ENCODE results near the gene UTF1. TPM values are rescaled to one million over a fixed set of nuclear protein-coding genes. Genes with fewer than 3 reads are reported as not detected.

UTF1 gene
- total and polyA plus RNA-seq, 5 donors: not detected

GRCh38 chr10:133202778-133203651 lies 27.0 kb upstream of the UTF1 start:
- Histone ChIP-seq H3K4me3 (ENCODE audit: low read length) (no peak overlapping the region), H3K27me3 (ENCODE audit: control insufficient read depth, insufficient read depth) (no peaks in the 10 kb centered on the region), H3K4me1 (ENCODE audit: control insufficient read depth, insufficient read depth, low read length) (no peaks in the 10 kb centered on the region), H3K9me3 (ENCODE audit: control insufficient read depth, low read length) (no peaks in the 10 kb centered on the region), H3K27ac (ENCODE audit: low read length) (no peak overlapping the region)
- DNase-seq: peak in 2 of 3 donors; percentile 18 to 29
- whole genome bisulfite sequencing: 88% methylated on average over 60 of the region's 62 CpGs
- ATAC-seq: no peak
- intact Hi-C loops (cut with DNase I): no loop called here

DNA sequence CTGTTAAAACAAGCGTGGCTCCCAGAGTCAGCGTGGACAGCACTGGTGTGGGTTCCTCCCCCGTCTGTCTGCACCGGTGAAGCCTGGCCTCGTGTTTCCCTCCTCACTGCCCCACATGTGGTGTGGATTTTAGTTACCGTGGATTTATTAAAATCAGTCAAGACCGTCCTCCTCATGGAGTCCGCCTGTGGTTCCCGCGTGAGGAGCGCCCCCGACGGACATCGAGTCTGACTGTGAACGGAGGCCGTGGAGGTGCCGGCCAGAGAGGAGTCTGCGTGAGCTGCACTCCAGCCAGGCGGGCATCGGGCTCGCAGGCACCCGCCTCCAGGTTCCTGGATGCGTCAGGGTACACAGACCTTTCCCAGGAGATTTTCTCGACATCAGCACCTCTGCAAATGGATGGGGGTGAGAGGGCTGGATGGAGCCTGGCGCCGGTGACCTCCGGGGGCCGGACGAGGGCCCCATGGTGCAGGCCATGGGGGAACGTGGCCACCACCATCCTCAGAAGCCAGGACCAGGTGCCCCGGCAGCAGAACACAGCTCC lies 26.3 kb upstream of the UTF1 start:
- no peaks in the 10 kb centered on the region for H3K27me3 ChIP-seq (ENCODE audit: control insufficient read depth, insufficient read depth)
- H3K4me3 ChIP-seq (ENCODE audit: low read length): no peak overlapping the region
- H3K9me3 ChIP-seq (ENCODE audit: control insufficient read depth, low read length): no peaks in the 10 kb centered on the region

DNA sequence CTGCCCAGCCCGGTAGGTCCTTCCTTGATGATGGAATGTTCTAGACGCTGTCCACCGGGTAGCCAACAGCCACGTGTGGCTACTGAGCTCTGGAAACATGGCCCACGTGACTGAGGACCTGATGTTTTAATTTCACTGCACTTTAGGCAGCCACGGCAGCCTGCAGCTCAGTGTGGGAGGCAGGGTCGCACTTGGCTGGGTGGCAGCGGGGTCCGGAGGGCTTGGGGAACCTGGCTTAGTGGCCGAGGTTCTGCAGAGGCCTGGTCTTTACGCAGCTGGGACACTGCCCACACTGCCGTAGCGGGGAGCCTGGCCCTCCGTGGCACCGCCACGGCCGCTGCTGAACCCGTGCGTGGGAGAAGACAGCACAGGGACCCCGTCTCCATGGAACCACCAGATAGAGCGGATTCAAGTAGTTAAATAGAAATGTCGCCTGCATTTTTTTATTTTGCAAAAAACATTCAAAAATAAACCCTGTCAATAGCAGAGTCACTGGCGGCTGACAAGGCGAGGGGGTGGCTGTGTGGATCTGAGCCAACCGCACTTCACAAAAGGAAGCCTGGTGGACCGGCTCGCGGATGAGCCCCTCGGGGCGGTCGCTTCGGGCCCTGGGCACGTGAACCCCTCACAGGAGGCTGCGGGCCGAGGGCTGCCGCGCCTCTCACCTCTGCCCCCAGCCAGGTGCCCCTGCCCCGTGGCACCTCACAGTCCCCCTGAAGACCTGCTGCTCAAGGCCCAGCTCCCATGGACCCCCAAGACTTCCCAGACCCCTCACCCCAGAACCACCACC lies 25.6 kb upstream of the UTF1 start:
- ATAC-seq: peak in 1 of 2 donors; percentile 8
- Histone ChIP-seq H3K4me3 (ENCODE audit: low read length) (no peak overlapping the region), H3K27me3 (ENCODE audit: control insufficient read depth, insufficient read depth) (no peaks in the 10 kb centered on the region), H3K4me1 (ENCODE audit: control insufficient read depth, insufficient read depth, low read length) (no peaks in the 10 kb centered on the region), H3K9me3 (ENCODE audit: control insufficient read depth, low read length) (no peaks in the 10 kb centered on the region), H3K27ac (ENCODE audit: low read length) (no peak overlapping the region)
- 90% methylated on average over 38 of the region's 38 CpGs for WGBS
- intact Hi-C loops (cut with DNase I): no loop called here
- DNase-seq: peak in 2 of 3 donors; percentile 22 to 52

More for the DNA sequence above, 26.3 kb upstream of the UTF1 start:
- no peak overlapping the region for H3K27ac ChIP-seq (ENCODE audit: low read length)
- H3K4me1 ChIP-seq (ENCODE audit: control insufficient read depth, insufficient read depth, low read length): no peaks in the 10 kb centered on the region
- intact Hi-C loops (cut with DNase I): no loop called here
- DNase-seq (peak in 2 of 3 donors; percentile 21 to 34), ATAC-seq (no peak)
- 88% methylated on average over 31 of the region's 31 CpGs for WGBS

DNA sequence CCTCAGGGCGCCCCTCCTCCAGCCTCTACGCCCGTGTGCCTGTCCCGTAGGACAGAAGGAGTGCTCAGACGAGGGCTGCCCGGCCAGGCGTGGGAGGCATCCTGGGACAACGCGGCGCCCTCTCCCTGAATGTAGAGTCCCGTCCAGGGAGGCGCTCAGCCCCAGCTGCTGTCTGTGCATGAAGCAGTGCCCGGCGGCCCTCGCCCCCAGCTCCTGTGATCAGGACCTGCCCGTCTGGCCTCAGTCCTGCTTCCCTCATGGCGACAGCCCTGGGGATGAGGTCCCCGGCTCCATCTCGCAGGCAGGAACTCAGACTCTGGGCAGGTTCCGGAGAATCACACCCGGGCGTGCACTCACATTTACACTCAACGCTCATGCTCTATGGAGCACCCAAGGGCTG lies 24.9 kb upstream of the UTF1 start:
- ATAC-seq (no peak), DNase-seq (peak in 2 of 3 donors; percentile 33 to 45)
- intact Hi-C loops (cut with DNase I): no loop called here
- WGBS: 84% methylated on average over 23 of the region's 23 CpGs
- Histone ChIP-seq H3K27me3 (ENCODE audit: control insufficient read depth, insufficient read depth) (no peaks in the 10 kb centered on the region), H3K4me3 (ENCODE audit: low read length) (no peak overlapping the region), H3K9me3 (ENCODE audit: control insufficient read depth, low read length) (no peaks in the 10 kb centered on the region), H3K4me1 (ENCODE audit: control insufficient read depth, insufficient read depth, low read length) (no peaks in the 10 kb centered on the region), H3K27ac (ENCODE audit: low read length) (no peak overlapping the region)

- H3K27me3 ChIP-seq (ENCODE audit: control insufficient read depth, insufficient read depth): no peaks in the 10 kb centered on the region
- no peaks in the 10 kb centered on the region for H3K9me3 ChIP-seq (ENCODE audit: control insufficient read depth, low read length)
- WGBS: 84% methylated on average over 17 of the region's 17 CpGs
- H3K4me1 ChIP-seq (ENCODE audit: control insufficient read depth, insufficient read depth, low read length): no peaks in the 10 kb centered on the region
- ATAC-seq (peak in 1 of 2 donors; percentile 17), DNase-seq (peak in 2 of 3 donors; percentile 35 to 37)
- H3K4me3 ChIP-seq (ENCODE audit: low read length): no peak overlapping the region
- intact Hi-C loops (cut with DNase I): no loop called here
- H3K27ac ChIP-seq (ENCODE audit: low read length): no peak overlapping the region
Observed at GRCh38 chr10:133206356-133207040, 23.5 kb upstream of the UTF1 start.

- ATAC-seq (no peak), DNase-seq (peak in 2 of 3 donors; percentile 22 to 43)
- intact Hi-C loops (cut with DNase I): no loop called here
- no peaks in the 10 kb centered on the region for H3K4me1 ChIP-seq (ENCODE audit: control insufficient read depth, insufficient read depth, low read length)
- no peak overlapping the region for H3K27ac ChIP-seq (ENCODE audit: low read length)
- no peaks in the 10 kb centered on the region for H3K9me3 ChIP-seq (ENCODE audit: control insufficient read depth, low read length)
- WGBS: 89% methylated on average over 36 of the region's 36 CpGs
- no peaks in the 10 kb centered on the region for H3K27me3 ChIP-seq (ENCODE audit: control insufficient read depth, insufficient read depth)
- H3K4me3 ChIP-seq (ENCODE audit: low read length): no peak overlapping the region
Observed at GRCh38 chr10:133207041-133207600, 22.9 kb upstream of the UTF1 start.

- DNase-seq: peak in 2 of 3 donors; percentile 45 to 53
- Histone ChIP-seq H3K4me1 (ENCODE audit: control insufficient read depth, insufficient read depth, low read length) (no peaks in the 10 kb centered on the region), H3K4me3 (ENCODE audit: low read length) (no peak overlapping the region), H3K27me3 (ENCODE audit: control insufficient read depth, insufficient read depth) (no peaks in the 10 kb centered on the region), H3K9me3 (ENCODE audit: control insufficient read depth, low read length) (no peaks in the 10 kb centered on the region), H3K27ac (ENCODE audit: low read length) (no peak overlapping the region)
- 64% methylated on average over 17 of the region's 17 CpGs for WGBS
- intact Hi-C loops (cut with DNase I): no loop called here
- no peak for ATAC-seq
Observed at GRCh38 chr10:133207627-133208026, 22.4 kb upstream of the UTF1 start.

GRCh38 chr10:133208466-133208865 lies 21.6 kb upstream of the UTF1 start:
- 90% methylated on average over 18 of the region's 18 CpGs for WGBS
- H3K4me3 ChIP-seq (ENCODE audit: low read length): no peak overlapping the region
- peak in 1 of 3 donors; percentile 46 for DNase-seq
- intact Hi-C loops (cut with DNase I): no loop called here
- no peak overlapping the region for H3K27ac ChIP-seq (ENCODE audit: low read length)
- no peak for ATAC-seq
- no peaks in the 10 kb centered on the region for H3K9me3 ChIP-seq (ENCODE audit: control insufficient read depth, low read length)
- H3K4me1 ChIP-seq (ENCODE audit: control insufficient read depth, insufficient read depth, low read length): no peaks in the 10 kb centered on the region
- H3K27me3 ChIP-seq (ENCODE audit: control insufficient read depth, insufficient read depth): no peaks in the 10 kb centered on the region

- DNase-seq: peak in 1 of 3 donors; percentile 5
- H3K27me3 ChIP-seq (ENCODE audit: control insufficient read depth, insufficient read depth): no peaks in the 10 kb centered on the region
- intact Hi-C loops (cut with DNase I): no loop called here
Observed at GRCh38 chr10:133209117-133209516, 20.9 kb upstream of the UTF1 start.

DNA sequence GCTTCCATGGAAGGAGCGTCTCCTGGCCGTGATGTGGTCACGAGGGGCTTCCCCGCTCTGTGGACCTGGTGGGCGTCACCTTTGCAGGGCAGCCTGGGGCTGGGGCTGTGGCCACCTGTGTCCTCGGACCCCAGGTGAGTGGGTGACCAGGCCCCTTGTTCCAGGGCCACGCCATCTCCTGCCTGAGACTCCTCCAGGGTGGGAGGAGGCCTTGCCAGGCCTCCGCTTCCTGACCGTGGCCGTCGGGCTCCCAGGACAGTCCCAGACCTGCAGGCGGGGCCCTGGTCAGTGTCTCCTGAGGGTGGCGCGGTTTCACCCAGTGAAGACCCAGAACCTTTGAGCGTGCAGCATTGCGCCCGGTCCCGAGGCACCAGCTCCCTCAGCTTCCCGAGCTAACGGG lies 20.4 kb upstream of the UTF1 start:
- DNase-seq (peak in 2 of 3 donors; percentile 36 to 48), ATAC-seq (no peak)
- no peaks in the 10 kb centered on the region for H3K9me3 ChIP-seq (ENCODE audit: control insufficient read depth, low read length)
- 85% methylated on average over 20 of the region's 20 CpGs for WGBS
- H3K4me3 ChIP-seq (ENCODE audit: low read length): no peak overlapping the region
- H3K27me3 ChIP-seq (ENCODE audit: control insufficient read depth, insufficient read depth): no peaks in the 10 kb centered on the region
- intact Hi-C loops (cut with DNase I): no loop called here
- no peaks in the 10 kb centered on the region for H3K4me1 ChIP-seq (ENCODE audit: control insufficient read depth, insufficient read depth, low read length)
- H3K27ac ChIP-seq (ENCODE audit: low read length): no peak overlapping the region

More at GRCh38 chr10:133209117-133209516, 20.9 kb upstream of the UTF1 start:
- 94% methylated on average over 14 of the region's 14 CpGs for WGBS
- ATAC-seq: no peak
- Histone ChIP-seq H3K9me3 (ENCODE audit: control insufficient read depth, low read length) (no peaks in the 10 kb centered on the region), H3K27ac (ENCODE audit: low read length) (no peak overlapping the region), H3K4me3 (ENCODE audit: low read length) (no peak overlapping the region), H3K4me1 (ENCODE audit: control insufficient read depth, insufficient read depth, low read length) (no peaks in the 10 kb centered on the region)

Measured in right cardiac atrium (tissue), 5 donors.